Activated naive CD4-positive, alpha-beta T cell treated with anti-CD3 and anti-CD28 coated beads, Interleukin-2, amount 50 U/mL, for 24 hours (primary cell): Measurements from ENCODE around the gene MC1R.
"Not testable (repeated sequence)": the region's sequence is repeated elsewhere in the genome, so short reads cannot be mapped to it uniquely, and the experiment has no call there.

Experiments used
- H3K27ac Mint-ChIP-seq: one replicate; pipeline ENCODE4 v1.8.0; 2021; ENCODE audit warnings: mild to moderate bottlenecking, mixed read lengths
- H3K27me3 Mint-ChIP-seq: one replicate; pipeline ENCODE4 v1.8.0; 2021; ENCODE audit warnings: mixed read lengths
- H3K36me3 Mint-ChIP-seq: one replicate; pipeline ENCODE4 v1.8.0; 2021; ENCODE audit warnings: mixed read lengths
- H3K4me1 Mint-ChIP-seq: one replicate; pipeline ENCODE4 v1.8.0; 2021; ENCODE audit warnings: mixed read lengths
- H3K4me3 Mint-ChIP-seq: one replicate; pipeline ENCODE4 v1.8.0; 2021; ENCODE audit warnings: mild to moderate bottlenecking, mixed read lengths
- H3K9me3 Mint-ChIP-seq: one replicate; pipeline ENCODE4 v1.8.0; 2021; ENCODE audit warnings: mixed read lengths

MC1R gene

GRCh38 chr16:89918453-89919347, at the start of gene MC1R:
Gene MC1R (plus strand): TSS chr16:89918862. CDS start chr16:89919259, 397 bp downstream.
- H3K27ac Mint-ChIP-seq: peak within 1 kb of the TSS; percentile 70
- H3K9me3 Mint-ChIP-seq: no peaks in the 10 kb centered on the region
- H3K27me3 Mint-ChIP-seq: peaks cover 12% of the 10 kb centered on the region
- peak within 1 kb of the TSS; percentile 61 for H3K4me3 Mint-ChIP-seq
- H3K36me3 Mint-ChIP-seq: no peaks in the 10 kb centered on the region
- H3K4me1 Mint-ChIP-seq: peaks cover 35% of the 10 kb centered on the region

- no peak overlapping the region for H3K27ac Mint-ChIP-seq
- H3K4me1 Mint-ChIP-seq: peaks cover 12% of the 10 kb centered on the region
- no peak overlapping the region for H3K4me3 Mint-ChIP-seq
- H3K9me3 Mint-ChIP-seq: no peaks in the 10 kb centered on the region
- peaks cover under 1% of the 10 kb centered on the region for H3K36me3 Mint-ChIP-seq
- no peaks in the 10 kb centered on the region for H3K27me3 Mint-ChIP-seq
Measured at GRCh38 chr16:89869911-89870310, 48.8 kb upstream of the MC1R start.

GRCh38 chr16:89870440-89870839, 48.2 kb upstream of the MC1R start:
- H3K27ac Mint-ChIP-seq: peak overlapping the region; percentile 23
- H3K4me3 Mint-ChIP-seq: no peak overlapping the region
- H3K27me3 Mint-ChIP-seq: no peaks in the 10 kb centered on the region
- H3K36me3 Mint-ChIP-seq: peaks cover 5% of the 10 kb centered on the region
- H3K9me3 Mint-ChIP-seq: no peaks in the 10 kb centered on the region
- peaks cover 13% of the 10 kb centered on the region for H3K4me1 Mint-ChIP-seq

GRCh38 chr16:89871895-89872294, 46.8 kb upstream of the MC1R start:
- Mint-ChIP-seq H3K36me3 (peaks cover 5% of the 10 kb centered on the region), H3K27ac (no peak overlapping the region), H3K27me3 (no peaks in the 10 kb centered on the region), H3K4me3 (peak overlapping the region; percentile 91), H3K4me1 (peaks cover 13% of the 10 kb centered on the region), H3K9me3 (no peaks in the 10 kb centered on the region)

- Mint-ChIP-seq H3K9me3 (no peaks in the 10 kb centered on the region), H3K36me3 (peaks cover 5% of the 10 kb centered on the region), H3K4me1 (peaks cover 20% of the 10 kb centered on the region), H3K4me3 (peak within 1 kb of the TSS; percentile 91), H3K27ac (peak within 1 kb of the TSS; percentile 96), H3K27me3 (no peaks in the 10 kb centered on the region)
Measured at GRCh38 chr16:89873109-89873971, 45.3 kb upstream of the MC1R start, which contains the start of gene TCF25. Gene TCF25 (plus strand): TSS chr16:89873592. CDS start chr16:89873668, 76 bp downstream.

- Mint-ChIP-seq H3K4me3 (peak overlapping the region; percentile 91), H3K27ac (peak overlapping the region; percentile 96), H3K27me3 (no peaks in the 10 kb centered on the region)
Measured at GRCh38 chr16:89873972-89874689, 44.5 kb upstream of the MC1R start.

GRCh38 chr16:89879123-89879522, 39.5 kb upstream of the MC1R start:
- peaks cover 24% of the 10 kb centered on the region for H3K4me1 Mint-ChIP-seq
- H3K36me3 Mint-ChIP-seq: peaks cover 13% of the 10 kb centered on the region
- not testable (repeated sequence) for H3K27ac Mint-ChIP-seq

More at GRCh38 chr16:89873972-89874689, 44.5 kb upstream of the MC1R start:
- H3K4me1 Mint-ChIP-seq: peaks cover 20% of the 10 kb centered on the region
- no peaks in the 10 kb centered on the region for H3K9me3 Mint-ChIP-seq
- H3K36me3 Mint-ChIP-seq: peaks cover 5% of the 10 kb centered on the region

GRCh38 chr16:89880477-89881367, 37.9 kb upstream of the MC1R start:
- H3K27me3 Mint-ChIP-seq: no peaks in the 10 kb centered on the region
- H3K27ac Mint-ChIP-seq: no peak overlapping the region
- peaks cover 22% of the 10 kb centered on the region for H3K4me1 Mint-ChIP-seq
- H3K9me3 Mint-ChIP-seq: no peaks in the 10 kb centered on the region
- H3K4me3 Mint-ChIP-seq: no peak overlapping the region
- peaks cover 16% of the 10 kb centered on the region for H3K36me3 Mint-ChIP-seq

More at GRCh38 chr16:89879123-89879522, 39.5 kb upstream of the MC1R start:
- not testable (repeated sequence) for H3K9me3 Mint-ChIP-seq, H3K27me3 Mint-ChIP-seq, H3K4me3 Mint-ChIP-seq

GRCh38 chr16:89881368-89881730, 37.3 kb upstream of the MC1R start:
- no peak overlapping the region for H3K4me3 Mint-ChIP-seq
- peaks cover 16% of the 10 kb centered on the region for H3K36me3 Mint-ChIP-seq
- no peak overlapping the region for H3K27ac Mint-ChIP-seq

GRCh38 chr16:89883346-89884040, 35.2 kb upstream of the MC1R start:
- no peaks in the 10 kb centered on the region for H3K27me3 Mint-ChIP-seq
- no peaks in the 10 kb centered on the region for H3K9me3 Mint-ChIP-seq
- no peak overlapping the region for H3K4me3 Mint-ChIP-seq
- no peak overlapping the region for H3K27ac Mint-ChIP-seq
- H3K4me1 Mint-ChIP-seq: peaks cover 15% of the 10 kb centered on the region
- peaks cover 16% of the 10 kb centered on the region for H3K36me3 Mint-ChIP-seq

More at GRCh38 chr16:89881368-89881730, 37.3 kb upstream of the MC1R start:
- H3K27me3 Mint-ChIP-seq: no peaks in the 10 kb centered on the region
- H3K4me1 Mint-ChIP-seq: peaks cover 22% of the 10 kb centered on the region
- H3K9me3 Mint-ChIP-seq: no peaks in the 10 kb centered on the region

GRCh38 chr16:89884041-89884421, 34.6 kb upstream of the MC1R start:
- Mint-ChIP-seq H3K36me3 (peaks cover 16% of the 10 kb centered on the region), H3K4me3 (no peak overlapping the region), H3K27me3 (no peaks in the 10 kb centered on the region), H3K27ac (no peak overlapping the region), H3K4me1 (peaks cover 15% of the 10 kb centered on the region), H3K9me3 (no peaks in the 10 kb centered on the region)

GRCh38 chr16:89887243-89887642, 31.4 kb upstream of the MC1R start:
- Mint-ChIP-seq H3K27me3 (no peaks in the 10 kb centered on the region), H3K4me3 (no peak overlapping the region), H3K9me3 (no peaks in the 10 kb centered on the region), H3K4me1 (peaks cover 17% of the 10 kb centered on the region), H3K36me3 (peaks cover 18% of the 10 kb centered on the region), H3K27ac (no peak overlapping the region)

GRCh38 chr16:89890200-89890599, 28.5 kb upstream of the MC1R start:
- H3K4me1 Mint-ChIP-seq: peaks cover 11% of the 10 kb centered on the region
- H3K9me3 Mint-ChIP-seq: no peaks in the 10 kb centered on the region
- H3K27ac Mint-ChIP-seq: no peak overlapping the region
- H3K27me3 Mint-ChIP-seq: no peaks in the 10 kb centered on the region
- peaks cover 9% of the 10 kb centered on the region for H3K36me3 Mint-ChIP-seq
- H3K4me3 Mint-ChIP-seq: no peak overlapping the region
